Measurements from ENCODE around the gene CACHD1.
"Not testable (repeated sequence)": the region's sequence is repeated elsewhere in the genome, so short reads cannot be mapped to it uniquely, and the experiment has no call there.

CACHD1 gene

GRCh38 chr1:64599242-64599641 lies 129.3 kb downstream of the CACHD1 start:
- no peak for TF ChIP-seq CTCF (IDR thresholded peaks at IDR 0.05; ENCODE audit: insufficient read depth, low read length, missing control alignments)
- H3K4me3 ChIP-seq (ENCODE audit: low read depth, low read length): no peak overlapping the region
- CTCF ChIA-PET: no interaction called here
- POLR2A ChIA-PET: no interaction called here
- DNase-seq (ENCODE audit: low read depth, low spot score): no peak

DNA sequence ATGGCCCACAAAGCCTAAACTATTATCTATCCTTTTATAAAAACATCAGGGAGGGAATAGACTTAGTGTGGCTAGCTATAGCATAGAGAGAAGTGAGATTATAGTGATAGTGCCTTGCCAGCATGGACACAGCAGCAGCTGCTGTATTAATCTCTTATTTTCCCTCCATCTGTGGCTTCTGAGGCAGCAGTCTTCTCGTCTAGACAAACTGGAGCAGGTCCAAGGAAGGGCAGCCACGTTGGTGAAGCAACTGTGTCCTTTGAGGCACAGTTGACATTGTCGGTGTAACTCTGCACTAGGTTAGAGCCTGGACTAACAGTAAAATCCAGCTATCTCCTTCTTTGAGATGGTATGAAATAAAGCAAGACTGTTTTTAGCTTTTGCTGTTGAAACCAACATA lies 131.3 kb downstream of the CACHD1 start:
- TF ChIP-seq CTCF (IDR thresholded peaks at IDR 0.05; ENCODE audit: insufficient read depth, low read length, missing control alignments): no peak
- ChIA-PET CTCF (no interaction called here), POLR2A (no interaction called here)
- H3K4me3 ChIP-seq (ENCODE audit: low read depth, low read length): no peak overlapping the region
- no peak for DNase-seq (ENCODE audit: low read depth, low spot score)

DNA sequence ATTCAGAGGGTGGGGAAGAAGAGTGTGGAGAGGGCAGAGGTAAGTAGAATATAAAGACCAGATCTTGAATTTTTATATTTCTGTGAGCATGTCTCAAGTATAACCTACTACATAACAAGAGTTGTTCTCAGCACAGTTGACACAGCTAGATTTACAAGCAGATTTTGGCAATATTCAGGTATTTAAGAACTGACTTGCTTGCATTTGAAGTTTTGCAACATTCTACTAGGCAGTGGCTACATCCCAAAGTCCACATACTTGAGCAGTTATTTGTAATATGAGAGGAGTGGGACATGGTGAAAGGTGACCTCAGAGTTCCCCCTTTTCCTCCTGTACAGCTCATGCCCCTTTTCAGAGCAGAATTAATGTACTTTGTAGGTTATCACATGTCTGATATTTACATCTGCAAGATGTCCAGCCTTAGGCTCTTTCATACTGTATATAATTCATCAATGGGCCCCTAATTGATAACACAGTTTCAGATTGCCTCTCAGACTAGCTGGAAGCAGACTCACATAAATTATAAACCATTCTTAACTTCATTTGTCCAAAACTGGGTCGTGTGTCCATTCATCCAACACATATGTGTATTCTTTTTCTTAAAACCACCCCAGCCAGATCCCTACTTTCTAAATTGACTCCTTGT lies 138.2 kb downstream of the CACHD1 start:
- CTCF ChIA-PET: no interaction called here
- POLR2A ChIA-PET: no interaction called here
- no peak for TF ChIP-seq CTCF (IDR thresholded peaks at IDR 0.05; ENCODE audit: insufficient read depth, low read length, missing control alignments)
- H3K4me3 ChIP-seq (ENCODE audit: low read depth, low read length): no peak overlapping the region
- DNase-seq (ENCODE audit: low read depth, low spot score): no peak

DNA sequence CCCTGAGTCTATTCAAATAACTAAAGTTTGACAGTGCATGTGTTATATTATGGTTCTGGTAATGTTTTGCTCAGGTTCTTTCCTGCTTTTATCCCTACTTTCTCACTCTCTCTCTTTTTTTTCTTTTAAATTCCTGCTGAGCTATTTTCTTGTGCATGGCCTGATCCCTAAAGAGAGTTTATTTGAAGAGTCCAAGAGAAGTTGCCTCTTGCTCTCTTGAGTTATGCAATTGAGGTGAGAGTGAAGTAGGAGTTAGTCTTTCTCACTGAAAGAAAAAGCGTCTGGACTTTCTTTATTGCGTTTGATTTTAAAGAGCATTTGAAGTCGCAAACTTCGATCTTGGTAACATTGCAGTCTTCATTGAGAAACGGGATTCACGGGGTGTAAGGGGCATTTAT lies 138.7 kb downstream of the CACHD1 start:
- no peak for DNase-seq (ENCODE audit: low read depth, low spot score)
- CTCF ChIA-PET: interaction anchor here (1.1 kb wide), 1 partner anchor 16 kb away, joined by 3 read pairs; no protein-coding TSS in a partner anchor
- POLR2A ChIA-PET: no interaction called here
- no peak for TF ChIP-seq CTCF (IDR thresholded peaks at IDR 0.05; ENCODE audit: insufficient read depth, low read length, missing control alignments)
- no peak overlapping the region for H3K4me3 ChIP-seq (ENCODE audit: low read depth, low read length)

GRCh38 chr1:64610950-64611349 lies 141.0 kb downstream of the CACHD1 start:
- CTCF ChIA-PET; H3K4me3 ChIP-seq (ENCODE audit: low read depth, low read length); POLR2A ChIA-PET; DNase-seq (ENCODE audit: low read depth, low spot score): not testable (repeated sequence)

- no peak for DNase-seq (ENCODE audit: low read depth, low spot score)
- CTCF ChIA-PET: interaction anchor here (1.2 kb wide), 1 partner anchor 20 kb away, joined by 3 read pairs; no protein-coding TSS in a partner anchor
Measured at GRCh38 chr1:64616039-64616438, 146.1 kb downstream of the CACHD1 start.

More at GRCh38 chr1:64616039-64616438, 146.1 kb downstream of the CACHD1 start:
- POLR2A ChIA-PET: no interaction called here
- no peak overlapping the region for H3K4me3 ChIP-seq (ENCODE audit: low read depth, low read length)
- TF ChIP-seq CTCF (IDR thresholded peaks at IDR 0.05; ENCODE audit: insufficient read depth, low read length, missing control alignments): no peak

Data from AG04449 (cell line).